Measurements from ENCODE around the gene TINAGL1. TPM values are rescaled to one million over a fixed set of nuclear protein-coding genes. Genes with fewer than 3 reads are reported as not detected.

Gene TINAGL1
- total and polyA plus RNA-seq, 8 donors = 10.1 to 47.3 (median 25.7) TPM

GRCh38 chr1:31620631-31621497 is 44.5 kb downstream of the TINAGL1 start:
- FAIRE-seq = no peak
- Histone ChIP-seq H3K4me3 (no peak overlapping the region), H3K36me3 (no peaks in the 10 kb centered on the region)

DNA sequence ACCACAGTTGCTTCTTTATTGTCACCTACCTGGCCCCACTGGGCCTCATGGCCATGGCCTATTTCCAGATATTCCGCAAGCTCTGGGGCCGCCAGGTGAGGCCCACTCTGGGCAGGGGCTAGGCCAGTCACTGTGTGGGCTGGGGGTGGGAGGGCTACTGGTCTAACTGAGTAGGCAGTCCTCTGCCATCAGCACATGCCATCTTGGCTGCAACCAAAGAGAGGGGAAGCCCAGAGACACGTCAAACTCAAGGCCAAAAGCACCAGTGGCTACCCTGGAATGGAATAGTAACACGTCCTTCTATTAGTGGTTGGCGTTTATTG is 45.1 kb downstream of the TINAGL1 start:
- H3K4me1 ChIP-seq = peaks cover 0 to 3% (median 0%) of the 10 kb centered on the region in 3 donors
- H3K27me3 ChIP-seq = no peaks in the 10 kb centered on the region
- FAIRE-seq (no peak), DNase-seq (peak in 1 of 6 donors; percentile 50), ATAC-seq (no peak)
- H3K9me3 ChIP-seq = no peaks in the 10 kb centered on the region
- no peak overlapping the region for H3K4me3 ChIP-seq
- whole genome bisulfite sequencing, 2 donors = 78 to 91% methylated on average over 5 of the region's 5 CpGs
- H3K36me3 ChIP-seq = no peaks in the 10 kb centered on the region
- H3K27ac ChIP-seq = no peak overlapping the region
- intact Hi-C loops (cut with DNase I) = no loop called here
- TF ChIP-seq, protein P1, sequence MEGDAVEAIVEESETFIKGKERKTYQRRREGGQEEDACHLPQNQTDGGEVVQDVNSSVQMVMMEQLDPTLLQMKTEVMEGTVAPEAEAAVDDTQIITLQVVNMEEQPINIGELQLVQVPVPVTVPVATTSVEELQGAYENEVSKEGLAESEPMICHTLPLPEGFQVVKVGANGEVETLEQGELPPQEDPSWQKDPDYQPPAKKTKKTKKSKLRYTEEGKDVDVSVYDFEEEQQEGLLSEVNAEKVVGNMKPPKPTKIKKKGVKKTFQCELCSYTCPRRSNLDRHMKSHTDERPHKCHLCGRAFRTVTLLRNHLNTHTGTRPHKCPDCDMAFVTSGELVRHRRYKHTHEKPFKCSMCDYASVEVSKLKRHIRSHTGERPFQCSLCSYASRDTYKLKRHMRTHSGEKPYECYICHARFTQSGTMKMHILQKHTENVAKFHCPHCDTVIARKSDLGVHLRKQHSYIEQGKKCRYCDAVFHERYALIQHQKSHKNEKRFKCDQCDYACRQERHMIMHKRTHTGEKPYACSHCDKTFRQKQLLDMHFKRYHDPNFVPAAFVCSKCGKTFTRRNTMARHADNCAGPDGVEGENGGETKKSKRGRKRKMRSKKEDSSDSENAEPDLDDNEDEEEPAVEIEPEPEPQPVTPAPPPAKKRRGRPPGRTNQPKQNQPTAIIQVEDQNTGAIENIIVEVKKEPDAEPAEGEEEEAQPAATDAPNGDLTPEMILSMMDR (IDR thresholded peaks at IDR 0.05) = no peak

More at GRCh38 chr1:31620631-31621497, 44.5 kb downstream of the TINAGL1 start:
- DNase-seq = peak in 1 of 6 donors; percentile 46
- no peak for ATAC-seq
- Histone ChIP-seq H3K27me3 (no peaks in the 10 kb centered on the region), H3K9me3 (no peaks in the 10 kb centered on the region), H3K27ac (no peak overlapping the region), H3K4me1 (peaks cover 0 to 3% (median 0%) of the 10 kb centered on the region in 3 donors)
- 86 to 90% methylated on average over 20 of the region's 20 CpGs for WGBS, 2 donors
- TF ChIP-seq, protein P1 (IDR thresholded peaks at IDR 0.05) = no peak
- intact Hi-C loops (cut with DNase I) = no loop called here

DNA sequence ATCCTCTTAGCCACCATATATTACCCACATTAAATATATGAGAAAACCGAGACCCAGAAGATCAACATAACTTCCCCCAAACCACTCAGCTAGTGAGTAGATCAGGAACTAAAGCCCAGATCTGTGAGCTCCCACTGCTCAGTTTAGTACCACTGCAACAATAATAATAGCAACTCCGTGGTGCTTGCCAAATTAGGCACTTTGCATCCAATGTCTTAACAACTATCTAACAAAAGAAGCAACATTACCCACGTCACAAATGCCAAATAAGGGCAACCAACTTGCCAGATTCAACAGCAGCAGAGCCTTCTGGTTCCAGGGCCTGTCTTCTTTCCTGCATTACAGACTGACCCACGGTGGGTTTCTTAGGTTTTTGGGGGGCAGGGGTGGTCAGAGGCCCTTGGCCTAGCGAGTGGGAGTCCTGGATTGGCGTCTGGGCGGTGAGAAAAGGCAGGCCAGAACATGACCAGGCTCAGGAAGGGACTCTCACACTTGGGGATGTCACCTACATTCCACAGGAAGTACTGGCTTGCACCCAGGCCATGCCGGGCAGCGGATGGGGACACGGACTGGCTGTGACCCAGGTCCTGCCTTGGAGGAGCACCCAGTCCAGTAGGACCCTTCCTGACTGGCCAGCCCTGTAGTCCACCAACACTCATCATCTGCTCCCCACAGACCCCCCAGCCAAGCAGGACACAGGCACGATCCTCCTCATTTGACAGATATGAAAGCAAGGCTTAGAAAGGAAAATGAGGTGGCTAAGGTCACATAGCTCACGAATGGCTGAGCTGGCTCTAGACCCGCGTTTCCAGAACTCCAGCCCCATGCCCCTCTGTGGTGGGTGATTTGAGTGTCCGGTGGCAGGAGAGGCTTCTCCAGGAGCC is 45.8 kb downstream of the TINAGL1 start:
- Histone ChIP-seq H3K4me1 (peaks cover 0 to 8% (median 4%) of the 10 kb centered on the region in 3 donors), H3K27ac (no peak overlapping the region), H3K36me3 (no peaks in the 10 kb centered on the region), H3K4me3 (no peak overlapping the region), H3K9me3 (no peaks in the 10 kb centered on the region), H3K27me3 (no peaks in the 10 kb centered on the region)
- WGBS, 2 donors = 79 to 80% methylated on average over 15 of the region's 15 CpGs
- intact Hi-C loops (cut with DNase I) = no loop called here
- no peak for FAIRE-seq
- no peak for DNase-seq
- ATAC-seq = no peak
- TF ChIP-seq, protein P1 (IDR thresholded peaks at IDR 0.05) = no peak

DNA sequence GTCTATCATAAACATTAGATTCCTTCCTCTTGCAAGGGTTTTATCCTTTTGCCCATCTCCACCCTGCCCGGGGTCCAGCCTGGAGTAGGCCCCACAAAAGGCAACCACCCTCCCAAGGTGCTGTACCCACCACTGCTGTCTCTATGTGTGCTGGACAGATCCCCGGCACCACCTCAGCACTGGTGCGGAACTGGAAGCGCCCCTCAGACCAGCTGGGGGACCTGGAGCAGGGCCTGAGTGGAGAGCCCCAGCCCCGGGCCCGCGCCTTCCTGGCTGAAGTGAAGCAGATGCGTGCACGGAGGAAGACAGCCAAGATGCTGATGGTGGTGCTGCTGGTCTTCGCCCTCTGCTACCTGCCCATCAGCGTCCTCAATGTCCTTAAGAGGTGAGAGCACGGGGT is 47.0 kb downstream of the TINAGL1 start:
- ATAC-seq = no peak

More for the DNA sequence above, 47.0 kb downstream of the TINAGL1 start:
- TF ChIP-seq, protein P1 (IDR thresholded peaks at IDR 0.05) = no peak
- intact Hi-C loops (cut with DNase I) = no loop called here
- Histone ChIP-seq H3K36me3 (no peaks in the 10 kb centered on the region), H3K4me3 (no peak overlapping the region), H3K4me1 (peaks cover 10 to 16% (median 16%) of the 10 kb centered on the region in 3 donors), H3K27ac (no peak overlapping the region), H3K27me3 (no peaks in the 10 kb centered on the region), H3K9me3 (no peaks in the 10 kb centered on the region)
- FAIRE-seq (no peak), DNase-seq (peak in 1 of 6 donors; percentile 62)
- WGBS, 2 donors = 94 to 95% methylated on average over 12 of the region's 12 CpGs
